H9 (cell line): ENCODE results near the gene GRXCR2. TPM values are rescaled to one million over a fixed set of nuclear protein-coding genes. Genes with fewer than 3 reads are reported as not detected.

Experiments
- DNase-seq: peaks from one replicate; pipeline ENCODE4 v3.0.0-alpha.2; 2017
- H2AFZ ChIP-seq: one replicate; pipeline ENCODE4 v1.6.1; 2013; ENCODE audit warnings: mild to moderate bottlenecking, low read length, control low read depth, moderate library complexity
- H2AK5ac ChIP-seq: 2 replicates; pipeline ENCODE4 v1.6.1; 2013; ENCODE audit warnings: low read length, control low read depth, mixed read lengths; ENCODE audit not compliant: insufficient read length
- H2BK120ac ChIP-seq: one replicate; pipeline ENCODE4 v1.6.1; 2013; ENCODE audit warnings: low read depth, mild to moderate bottlenecking, low read length, control low read depth, inconsistent platforms; ENCODE audit not compliant: poor library complexity, severe bottlenecking
- H2BK12ac ChIP-seq: 2 replicates; pipeline ENCODE4 v1.6.1; 2013; ENCODE audit warnings: low read length, control low read depth, mixed read lengths, low read depth; ENCODE audit not compliant: insufficient read length
- H2BK15ac ChIP-seq: 2 replicates; pipeline ENCODE4 v1.6.1; 2013; ENCODE audit warnings: low read depth, low read length, control low read depth
- H2BK20ac ChIP-seq: one replicate; pipeline ENCODE4 v1.6.1; 2013; ENCODE audit warnings: low read depth, mild to moderate bottlenecking, low read length, control low read depth, inconsistent platforms; ENCODE audit not compliant: poor library complexity, severe bottlenecking
- H2BK5ac ChIP-seq: 2 replicates; pipeline ENCODE4 v1.6.1; 2013; ENCODE audit warnings: low read length, control low read depth, mixed read lengths; ENCODE audit not compliant: insufficient read length
- H3K14ac ChIP-seq: 2 replicates; pipeline ENCODE4 v1.6.1; 2013; ENCODE audit warnings: low read length, control low read depth; ENCODE audit not compliant: insufficient read depth
- H3K18ac ChIP-seq: 2 replicates; pipeline ENCODE4 v1.6.1; 2013; ENCODE audit warnings: low read depth, mild to moderate bottlenecking, mixed read lengths, low read length, control low read depth; ENCODE audit not compliant: insufficient read length
- H3K23ac ChIP-seq: 2 replicates; pipeline ENCODE4 v1.6.1; 2013; ENCODE audit warnings: low read length, control low read depth, mixed read lengths, low read depth; ENCODE audit not compliant: insufficient read length
- H3K23me2 ChIP-seq: 2 replicates; pipeline ENCODE4 v1.6.1; 2013; ENCODE audit warnings: low read depth, mild to moderate bottlenecking, mixed read lengths, low read length, control low read depth; ENCODE audit not compliant: insufficient read length, poor library complexity, severe bottlenecking
- H3K27ac ChIP-seq: 2 replicates; pipeline ENCODE4 v1.5.1; 2013; ENCODE audit warnings: low read length, control low read depth, mixed read lengths, low read depth; ENCODE audit not compliant: insufficient read length
- H3K27me3 ChIP-seq: 2 replicates; pipeline ENCODE4 v1.6.1; 2013; ENCODE audit warnings: low read length, control low read depth, inconsistent platforms; ENCODE audit not compliant: insufficient read depth
- H3K4ac ChIP-seq: 2 replicates; pipeline ENCODE4 v1.6.1; 2013; ENCODE audit warnings: low read depth, mild to moderate bottlenecking, control low read depth, inconsistent platforms, low read length, moderate library complexity
- H3K4me1 ChIP-seq: 2 replicates; pipeline ENCODE4 v1.6.1; 2013; ENCODE audit warnings: low read length, control low read depth, inconsistent platforms; ENCODE audit not compliant: insufficient read depth
- H3K4me2 ChIP-seq: 2 replicates; pipeline ENCODE4 v1.6.1; 2013; ENCODE audit warnings: low read length, control low read depth, mixed read lengths; ENCODE audit not compliant: insufficient read length, insufficient read depth
- H3K56ac ChIP-seq: 2 replicates; pipeline ENCODE4 v1.6.1; 2013; ENCODE audit warnings: low read depth, mild to moderate bottlenecking, mixed read lengths, low read length, control low read depth; ENCODE audit not compliant: insufficient read length
- H3K79me1 ChIP-seq: 2 replicates; pipeline ENCODE4 v1.6.1; 2013; ENCODE audit warnings: low read depth, mild to moderate bottlenecking, moderate library complexity, low read length, control low read depth, inconsistent platforms; ENCODE audit not compliant: insufficient read depth, poor library complexity, severe bottlenecking
- H3K79me2 ChIP-seq: 2 replicates; pipeline ENCODE4 v1.6.1; 2013; ENCODE audit warnings: low read length, control low read depth, inconsistent platforms; ENCODE audit not compliant: insufficient read depth
- H3K9ac ChIP-seq: 2 replicates; pipeline ENCODE4 v1.6.1; 2013; ENCODE audit warnings: low read length, control low read depth, mixed read lengths; ENCODE audit not compliant: insufficient read length; ENCODE audit errors: extremely low read depth
- H3K9me3 ChIP-seq: one replicate; pipeline ENCODE4 v1.6.1; 2013; ENCODE audit warnings: low read depth, low read length, inconsistent platforms; ENCODE audit not compliant: control insufficient read depth
- H3T11ph ChIP-seq: one replicate; pipeline ENCODE4 v1.6.1; 2013; ENCODE audit warnings: mild to moderate bottlenecking, low read length, control low read depth, inconsistent platforms
- H4K20me1 ChIP-seq: one replicate; pipeline ENCODE4 v1.6.1; 2013; ENCODE audit not compliant: control insufficient read depth, insufficient read length, insufficient read depth
- H4K5ac ChIP-seq: 2 replicates; pipeline ENCODE4 v1.6.1; 2013; ENCODE audit warnings: low read depth, mild to moderate bottlenecking, mixed read lengths, low read length, control low read depth; ENCODE audit not compliant: insufficient read length
- H4K8ac ChIP-seq: replicated peaks from 2 replicates; pipeline ENCODE4 v1.6.1; 2013; ENCODE audit warnings: low read length, control low read depth, mixed read lengths, low read depth; ENCODE audit not compliant: insufficient read length
- H4K91ac ChIP-seq: 2 replicates; pipeline ENCODE4 v1.6.1; 2013; ENCODE audit warnings: low read depth, mild to moderate bottlenecking, moderate library complexity, mixed read lengths, low read length, control low read depth; ENCODE audit not compliant: insufficient read length
- H3K27ac Mint-ChIP-seq, 3 experiments: 2 replicates in 2 of 3; 3 replicates in 1 of 3; pipeline ENCODE4 v1.8.0; 2020 to 2021; ENCODE audit warnings: mixed read lengths in 3 of 3, mild to moderate bottlenecking in 1 of 3, moderate library complexity in 1 of 3
- H3K27me3 Mint-ChIP-seq: 2 replicates; pipeline ENCODE4 v1.8.0; 2021; ENCODE audit warnings: low read depth, mild to moderate bottlenecking, moderate library complexity, mixed read lengths
- H3K36me3 Mint-ChIP-seq, 3 experiments: 2 replicates in 2 of 3; 3 replicates in 1 of 3; pipeline ENCODE4 v1.8.0; 2020 to 2021; ENCODE audit warnings: low read depth in 3 of 3, mixed read lengths in 3 of 3; ENCODE audit not compliant: insufficient read depth in 1 of 3
- H3K4me1 Mint-ChIP-seq, 2 experiments: 2 replicates each; pipeline ENCODE4 v1.8.0; 2020; ENCODE audit warnings: mixed read lengths in 2 of 2
- H3K4me3 Mint-ChIP-seq, 2 experiments: 2 replicates in 1 of 2; 3 replicates in 1 of 2; pipeline ENCODE4 v1.8.0; 2020 to 2021; ENCODE audit warnings: mild to moderate bottlenecking in 2 of 2, mixed read lengths in 2 of 2, moderate library complexity in 1 of 2
- H3K9me3 Mint-ChIP-seq, 2 experiments: 2 replicates in 1 of 2; 3 replicates in 1 of 2; pipeline ENCODE4 v1.8.0; 2020; ENCODE audit warnings: mild to moderate bottlenecking in 2 of 2, mixed read lengths in 2 of 2, moderate library complexity in 1 of 2
- CTCF ChIP-seq: fragments of 200-600 bp; sonication (generic); conservative IDR thresholded peaks from 3 replicates; pipeline ENCODE4 v1.8.0; 2021; ENCODE audit warnings: antibody characterized with exemption, mild to moderate bottlenecking
- WGBS: extraction: QIAGEN DNeasy Blood & Tissue Kit; methylation state at CpG from one replicate; pipeline ENCODE4 v1.1.7; 2013; ENCODE audit warnings: missing lambda C conversion rate, low lambda C conversion rate, mixed read lengths; ENCODE audit not compliant: insufficient read length; ENCODE audit errors: extremely low coverage; 5-methylcytosine and 5-hydroxymethylcytosine counted together
- total RNA-seq: library from RNA; stranded (reverse); gene quantifications from 2 replicates; pipeline ENCODE4 v1.2.1, GENCODE V29; 2021

GRXCR2 gene
- total RNA-seq, 1 experiment from 2014 or later, result not detected

- Histone ChIP-seq H2BK120ac (no peak overlapping the region), H3K23me2 (no peaks in the 10 kb centered on the region), H4K8ac (no peak overlapping the region), H3K9me3 (no peaks in the 10 kb centered on the region), H4K20me1 (no peaks in the 10 kb centered on the region), H2AK5ac (no peak overlapping the region), H2BK5ac (no peak overlapping the region), H3K79me2 (no peaks in the 10 kb centered on the region), H2BK12ac (no peak overlapping the region), H3K14ac (no peak overlapping the region), H3K27ac (no peak overlapping the region), H2BK15ac (no peak overlapping the region), H3K18ac (no peak overlapping the region), H4K5ac (no peak overlapping the region), H3K4me1 (no peaks in the 10 kb centered on the region), H3K23ac (no peak overlapping the region), H2AFZ (no peak overlapping the region), H2BK20ac (no peak overlapping the region), H3K4me2 (no peak overlapping the region), H3T11ph (no peak overlapping the region), H3K56ac (no peak overlapping the region), H3K79me1 (no peaks in the 10 kb centered on the region), H3K4ac (no peak overlapping the region), H3K9ac (no peak overlapping the region), H3K27me3 (no peaks in the 10 kb centered on the region), H4K91ac (no peak overlapping the region)
- H3K4me3 Mint-ChIP-seq, result no peak overlapping the region
- H3K27me3 Mint-ChIP-seq, result peaks cover 1% of the 10 kb centered on the region; the same call in 1 of the 2 replicates
- H3K9me3 Mint-ChIP-seq, result peaks cover 0 to 2% of the 10 kb centered on the region in 2 experiments; a peak in 1 of 5 replicates
- peaks cover 9% of the 10 kb centered on the region in 2 experiments for H3K4me1 Mint-ChIP-seq
- WGBS, result no CpG with 5 or more reads among the region's 6 CpGs
- H3K36me3 Mint-ChIP-seq, result no peaks in the 10 kb centered on the region
- no peak for TF ChIP-seq CTCF
- H3K27ac Mint-ChIP-seq, result no peak overlapping the region; a peak in 1 of 7 replicates
- no peak for DNase-seq
These were observed 38.4 kb upstream of the GRXCR2 start for GRCh38 chr5:145911164-145911563.
